GM18858 (cell line): ENCODE measurements around the gene PRR4.

Experiments
- ATAC-seq: cut with Tn5 transposase; IDR thresholded peaks from one replicate; pipeline ENCODE4 v1.9.1; 2021; ENCODE audit not compliant: unreplicated experiment

The PRR4 gene

GRCh38 chr12:10802587-10802986, 46.7 kb downstream of the PRR4 start, which contains the start of gene TAS2R7:
TAS2R7 (minus strand) TSS chr12:10802627; CDS start chr12:10802570, 57 bp downstream.
- ATAC-seq: no peak

GRCh38 chr12:10801741-10802140, 47.5 kb downstream of the PRR4 start:
- no peak for ATAC-seq
